Prostate gland (tissue), 2 donors: ENCODE results near the gene NAE1.

Experiments
- POLR2AphosphoS5 ChIP-seq: sonication (generic); formaldehyde crosslinking; IDR thresholded peaks from one replicate; pipeline ENCODE4 v1.6.1; 2017; ENCODE audit warnings: antibody characterized with exemption
- TF ChIP-seq, protein P1 (sequence below), 4 experiments: fragments of 200-600 bp in 2 of 4; fragments of 450-650 bp in 2 of 4; sonication (generic) in 2 of 4; IDR thresholded peaks; 1 replicate in 3 of 4; 2 replicates in 1 of 4; pipeline ENCODE4 v1.5.1; 2016 to 2019; ENCODE audit warnings: antibody characterized with exemption in 4 of 4, mild to moderate bottlenecking in 2 of 4, moderate library complexity in 2 of 4

GRCh38 chr16:66802159-66802558, 28.6 kb downstream of the NAE1 start:
- TF ChIP-seq, protein P1, sequence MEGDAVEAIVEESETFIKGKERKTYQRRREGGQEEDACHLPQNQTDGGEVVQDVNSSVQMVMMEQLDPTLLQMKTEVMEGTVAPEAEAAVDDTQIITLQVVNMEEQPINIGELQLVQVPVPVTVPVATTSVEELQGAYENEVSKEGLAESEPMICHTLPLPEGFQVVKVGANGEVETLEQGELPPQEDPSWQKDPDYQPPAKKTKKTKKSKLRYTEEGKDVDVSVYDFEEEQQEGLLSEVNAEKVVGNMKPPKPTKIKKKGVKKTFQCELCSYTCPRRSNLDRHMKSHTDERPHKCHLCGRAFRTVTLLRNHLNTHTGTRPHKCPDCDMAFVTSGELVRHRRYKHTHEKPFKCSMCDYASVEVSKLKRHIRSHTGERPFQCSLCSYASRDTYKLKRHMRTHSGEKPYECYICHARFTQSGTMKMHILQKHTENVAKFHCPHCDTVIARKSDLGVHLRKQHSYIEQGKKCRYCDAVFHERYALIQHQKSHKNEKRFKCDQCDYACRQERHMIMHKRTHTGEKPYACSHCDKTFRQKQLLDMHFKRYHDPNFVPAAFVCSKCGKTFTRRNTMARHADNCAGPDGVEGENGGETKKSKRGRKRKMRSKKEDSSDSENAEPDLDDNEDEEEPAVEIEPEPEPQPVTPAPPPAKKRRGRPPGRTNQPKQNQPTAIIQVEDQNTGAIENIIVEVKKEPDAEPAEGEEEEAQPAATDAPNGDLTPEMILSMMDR (IDR thresholded peaks at IDR 0.05) = no peak
- no peak for TF ChIP-seq POLR2AphosphoS5
